NCI-H1436 (cell line): ENCODE data around the gene ATG9A.

Experiments used
- DNase-seq: peaks from one replicate; lab custom pipeline; 2025; lab: John Stamatoyannopoulos, UW

ATG9A gene

DNA sequence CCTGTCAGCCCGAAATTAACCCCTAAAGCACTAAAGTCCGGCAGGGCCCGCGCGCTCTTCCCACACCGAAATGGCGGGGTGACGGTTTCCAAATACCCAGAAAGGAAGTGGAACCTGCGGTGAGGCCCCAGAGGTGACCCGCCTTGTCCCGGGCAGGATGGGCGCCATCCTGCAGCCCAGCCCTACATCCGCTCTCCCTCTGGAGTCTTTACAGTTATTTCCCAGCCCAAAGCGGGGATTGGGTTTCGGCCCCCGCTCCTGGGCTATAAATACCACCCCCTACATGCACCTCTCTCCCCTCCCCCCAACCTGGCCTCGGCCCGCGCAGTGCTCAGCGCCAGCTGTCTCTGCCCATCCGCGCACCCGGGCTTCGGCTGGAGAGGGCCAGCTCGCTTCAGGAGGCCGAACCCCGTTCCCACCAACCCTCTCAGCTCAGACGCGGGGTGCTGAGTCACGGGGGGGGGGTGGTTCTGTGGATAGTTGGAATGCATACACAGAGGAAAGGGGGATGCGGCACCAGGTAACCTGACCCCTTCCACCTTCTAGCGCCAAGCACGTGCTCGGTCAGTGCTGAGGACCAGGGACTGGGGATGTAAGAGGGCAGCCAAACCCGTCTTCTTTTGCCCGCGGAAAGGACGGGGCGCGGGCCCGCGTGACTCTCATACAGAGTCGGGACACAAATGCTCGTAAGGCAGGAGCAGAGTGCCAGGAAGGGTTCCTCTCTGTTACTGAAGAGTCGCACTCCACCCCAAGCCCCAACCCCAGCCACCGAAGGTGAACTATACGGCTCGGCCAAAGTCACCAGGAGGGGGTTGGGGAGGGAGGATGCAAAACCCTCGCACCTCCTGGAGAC lies 23.7 kb upstream of the ATG9A start, which contains the start of gene TUBA4B:
TSS of gene TUBA4B (plus strand) at position 344 of the 853 bp plus-strand sequence. CDS start at position 509, 165 bp downstream.
- no peak for DNase-seq

DNA sequence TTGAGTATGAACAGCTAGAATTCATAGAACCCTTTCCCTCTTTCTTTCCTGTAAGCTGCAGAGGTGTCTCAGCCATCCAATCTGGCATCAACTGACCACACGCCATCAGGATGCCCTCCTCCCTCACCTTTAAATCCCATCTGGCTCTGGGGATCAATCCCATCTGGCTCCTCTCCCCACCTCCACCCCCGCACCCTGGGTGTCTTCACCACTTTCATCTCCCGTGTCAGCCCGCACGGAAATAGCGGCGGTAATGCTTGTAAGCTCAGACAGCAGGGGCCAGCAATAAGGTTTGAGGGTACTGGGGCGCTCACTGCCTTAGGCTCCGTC lies 23.1 kb upstream of the ATG9A start:
- no peak for DNase-seq

- no peak for DNase-seq
Observed at GRCh38 chr2:219252084-219252483, 22.6 kb upstream of the ATG9A start.

DNA sequence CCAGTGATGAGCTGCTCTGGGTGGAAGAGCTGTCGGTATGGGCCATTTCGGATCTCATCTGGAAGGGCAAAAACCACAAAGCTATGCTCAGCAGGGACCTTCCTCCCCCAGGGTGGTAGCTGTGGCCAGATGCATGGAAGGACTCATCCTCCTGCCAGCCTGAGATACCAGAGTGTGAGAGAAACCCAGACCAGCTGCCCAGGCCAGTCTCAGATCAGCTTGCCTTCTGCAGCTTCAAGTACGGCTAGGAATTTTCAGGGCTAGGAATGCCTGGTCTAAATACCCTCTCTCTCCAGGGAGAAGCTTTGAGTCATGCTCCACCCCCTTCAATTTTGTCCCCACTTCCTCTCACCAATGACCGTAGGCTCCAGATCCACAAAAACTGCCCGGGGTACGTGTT lies 22.2 kb upstream of the ATG9A start:
- no peak for DNase-seq

- DNase-seq: no peak
Observed at GRCh38 chr2:219250049-219250781, 20.8 kb upstream of the ATG9A start.

GRCh38 chr2:219249203-219249980 lies 20.0 kb upstream of the ATG9A start:
- peak; percentile 17 for DNase-seq

GRCh38 chr2:219248845-219249202 lies 19.4 kb upstream of the ATG9A start:
- DNase-seq: no peak

DNA sequence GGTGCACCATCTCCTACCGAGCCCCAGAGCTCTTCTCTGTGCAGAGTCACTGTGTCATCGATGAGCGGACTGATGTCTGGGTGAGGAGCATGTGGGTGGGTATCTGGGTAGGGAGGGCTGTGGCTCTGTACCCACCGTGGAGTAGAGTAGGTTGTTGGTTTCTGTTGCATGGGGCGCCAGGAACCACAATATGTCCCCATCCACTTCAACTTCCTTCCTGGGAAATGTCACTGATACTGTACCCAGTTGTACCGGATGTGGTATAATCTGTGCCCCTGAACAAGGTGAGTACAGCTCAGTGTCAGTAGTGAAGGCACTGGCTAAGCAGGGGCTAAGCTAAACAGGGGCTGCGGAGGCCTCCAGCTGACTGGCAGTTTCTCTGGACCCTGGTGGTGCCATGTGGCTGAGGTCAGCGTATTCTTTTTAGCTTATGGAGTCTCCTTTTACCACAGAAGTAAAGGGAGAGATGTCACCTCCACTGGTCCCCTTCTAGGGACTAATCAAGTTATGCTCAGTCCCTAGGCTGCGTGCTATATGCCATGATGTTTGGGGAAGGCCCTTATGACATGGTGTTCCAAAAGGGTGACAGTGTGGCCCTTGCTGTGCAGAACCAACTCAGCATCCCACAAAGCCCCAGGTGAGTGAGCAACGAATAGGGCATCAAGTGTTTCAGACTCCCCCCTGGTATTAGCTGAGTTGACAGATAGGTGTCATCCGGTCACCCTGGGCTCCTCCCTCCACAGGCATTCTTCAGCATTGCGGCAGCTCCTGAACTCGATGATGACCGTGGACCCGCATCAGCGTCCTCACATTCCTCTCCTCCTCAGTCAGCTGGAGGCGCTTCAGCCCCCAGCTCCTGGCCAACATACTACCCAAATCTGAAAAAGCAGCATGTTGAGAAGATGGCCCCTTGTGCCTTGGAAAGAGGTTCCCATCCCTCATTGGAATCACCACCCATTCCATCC lies 18.5 kb upstream of the ATG9A start:
- DNase-seq: no peak

DNA sequence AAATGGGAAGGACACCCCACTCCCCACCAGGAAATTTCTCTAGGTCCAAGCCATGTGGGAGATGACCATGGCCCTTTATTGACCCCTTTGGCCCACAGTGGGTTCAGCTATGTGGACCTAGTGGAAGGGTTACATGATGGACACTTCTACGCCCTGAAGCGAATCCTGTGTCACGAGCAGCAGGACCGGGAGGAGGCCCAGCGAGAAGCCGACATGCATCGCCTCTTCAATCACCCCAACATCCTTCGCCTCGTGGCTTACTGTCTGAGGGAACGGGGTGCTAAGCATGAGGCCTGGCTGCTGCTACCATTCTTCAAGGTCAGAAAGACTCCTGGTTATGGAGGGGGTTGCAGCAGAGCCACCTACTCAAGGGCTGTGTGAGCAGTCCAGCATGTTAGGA lies 17.1 kb upstream of the ATG9A start:
- DNase-seq: no peak

- DNase-seq: no peak
Observed at GRCh38 chr2:219245899-219246230, 16.4 kb upstream of the ATG9A start.

DNA sequence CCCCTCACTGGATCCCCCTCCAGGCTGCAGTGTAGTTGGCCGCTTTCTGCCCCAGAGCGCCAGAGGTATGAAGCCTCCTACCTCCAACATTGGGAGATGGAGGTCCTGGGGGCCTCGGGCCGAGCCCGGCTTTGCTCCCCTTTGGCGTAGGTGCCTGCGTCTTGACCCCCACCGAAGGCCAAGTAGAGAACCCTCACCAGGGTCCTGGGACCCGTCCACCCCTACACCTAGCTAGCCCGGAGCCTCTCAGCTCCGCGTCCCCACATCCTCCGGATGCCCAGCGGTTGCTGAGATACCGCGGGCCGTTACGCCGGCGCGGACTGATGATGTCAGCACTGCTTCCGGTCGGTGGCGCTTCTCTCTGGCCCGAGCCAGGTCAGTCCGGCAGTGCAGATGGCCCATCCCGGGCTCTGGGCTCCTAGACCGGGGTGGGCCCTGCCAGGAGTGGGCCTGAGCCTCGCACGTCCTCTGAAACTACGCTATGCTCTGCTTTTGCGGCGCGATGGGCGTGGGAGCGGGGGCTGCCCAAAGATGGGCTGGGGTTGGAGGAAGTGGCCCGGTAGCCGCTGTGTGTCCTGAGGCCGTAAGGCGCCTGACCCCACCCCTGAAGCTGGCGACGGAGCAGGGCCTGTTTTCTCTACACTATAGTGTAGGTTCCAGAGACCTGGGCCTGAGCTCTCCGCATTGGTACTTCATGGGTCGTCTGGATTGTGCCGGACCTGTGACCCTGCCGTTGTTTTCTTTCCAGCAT lies 15.9 kb upstream of the ATG9A start, which contains the start of the genes GLB1L and STK16:
TSS of gene GLB1L (minus strand) at position 297 of the 751 bp plus-strand sequence. CDS start 1,871 bp downstream, outside the sequence.
TSS of gene STK16 (plus strand) at position 332 of the 751 bp plus-strand sequence. CDS start 521 bp downstream, outside the sequence.
- DNase-seq: peak; percentile 73

- DNase-seq: no peak
Observed at GRCh38 chr2:219244789-219245147, 15.3 kb upstream of the ATG9A start.

GRCh38 chr2:219243291-219243761 lies 13.9 kb upstream of the ATG9A start:
- no peak for DNase-seq

GRCh38 chr2:219234331-219234730 lies 4.9 kb upstream of the ATG9A start:
- no peak for DNase-seq

DNA sequence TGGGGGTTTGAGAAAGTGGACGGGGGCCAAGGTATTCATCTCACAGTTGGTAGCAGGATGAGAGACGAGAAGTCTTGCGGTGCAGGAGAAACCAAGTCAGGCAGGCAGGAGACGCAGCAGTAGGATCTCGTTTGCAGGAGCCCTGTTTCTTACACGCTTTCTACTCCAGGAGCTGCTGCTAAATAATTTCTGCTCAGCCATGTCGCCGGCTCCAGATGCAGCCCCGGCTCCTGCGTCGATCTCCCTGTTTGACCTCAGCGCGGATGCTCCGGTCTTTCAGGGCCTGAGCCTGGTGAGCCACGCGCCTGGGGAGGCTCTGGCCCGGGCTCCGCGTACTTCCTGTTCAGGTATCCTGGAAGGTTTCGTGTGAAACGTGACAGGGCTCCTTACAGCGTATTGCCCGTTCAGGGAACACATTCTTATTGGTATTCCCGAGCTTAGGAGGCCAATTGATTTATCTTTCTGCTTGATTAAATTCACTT lies 664 bp upstream of the ATG9A start:
- no peak for DNase-seq

GRCh38 chr2:219228911-219229304 lies 528 bp downstream of the ATG9A start:
- no peak for DNase-seq

GRCh38 chr2:219228041-219228910 lies 1.2 kb downstream of the ATG9A start:
- DNase-seq: no peak

DNA sequence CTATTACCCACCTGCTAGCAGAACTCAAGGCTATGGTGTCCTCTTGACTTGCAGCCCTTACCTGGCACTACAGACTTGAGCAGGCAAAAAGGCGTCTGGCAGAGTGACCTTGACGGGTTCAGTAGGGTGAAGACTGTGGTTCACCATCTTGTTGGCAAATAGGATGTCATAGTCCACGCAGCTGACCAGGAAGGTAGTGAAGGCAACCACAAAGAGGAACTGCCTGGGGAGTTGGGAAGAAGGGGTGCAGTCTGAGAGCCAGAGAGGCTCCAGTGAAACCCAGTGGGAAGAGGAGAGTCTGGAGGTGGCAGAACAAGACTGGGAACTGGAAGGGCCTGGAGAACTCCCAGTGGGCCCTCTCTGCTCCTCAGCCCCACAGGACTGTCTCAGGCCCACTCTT lies 4.1 kb downstream of the ATG9A start:
- no peak for DNase-seq

GRCh38 chr2:219223831-219224610 lies 5.4 kb downstream of the ATG9A start:
- no peak for DNase-seq
